Mucosa of descending colon (tissue), 3 donors: ENCODE measurements around the gene MAP7. TPM values are rescaled to one million over a fixed set of nuclear protein-coding genes. Genes with fewer than 3 reads are reported as not detected.

ENCODE experiments used
- ATAC-seq: fragments of 200-7000 bp; cut with Tn5 transposase; one replicate; pipeline ENCODE4 v1.9.1; 2020; ENCODE audit warnings: mild to moderate bottlenecking, moderate library complexity
- DNase-seq, 3 donors: peaks; one replicate each; pipeline ENCODE4 v3.0.0-alpha.2; 2020
- H3K36me3 ChIP-seq: fragments of 200-600 bp; one replicate; pipeline ENCODE4 v1.8.0; 2021; ENCODE audit warnings: low read depth, mild to moderate bottlenecking
- H3K4me1 ChIP-seq: fragments of 200-600 bp; one replicate; pipeline ENCODE4 v1.8.0; 2021; ENCODE audit warnings: low read depth, mild to moderate bottlenecking
- H3K4me3 ChIP-seq: fragments of 200-600 bp; one replicate; pipeline ENCODE4 v1.8.0; 2021; ENCODE audit warnings: mild to moderate bottlenecking
- H3K9me3 ChIP-seq: fragments of 200-600 bp; one replicate; pipeline ENCODE4 v1.8.0; 2021; ENCODE audit warnings: mild to moderate bottlenecking
- intact Hi-C, 2 donors: fragments of 100-400 bp; cut with DNase I in 1 of 2; cut with micrococcal nuclease in 1 of 2; formaldehyde crosslinking; loops; one replicate each; pipeline versions ENCODE4 v1.11.0 to v1.11.1; 2022; cut with DNase I, micrococcal nuclease
- total RNA-seq, 3 donors: library from RNA; stranded (reverse); fragmentation: NEBNext Ultra II Directional in 2 of 3; extraction: Animal tissue kit (Norgen Biotek cat#: 25700) in 2 of 3; gene quantifications; one replicate each; pipeline versions ENCODE4 v1.2.1 to v1.2.4, GENCODE V29; 2021 to 2023
- TF ChIP-seq, protein P1 (sequence below): fragments of 200-600 bp; IDR thresholded peaks from one replicate; pipeline ENCODE4 v1.8.0; 2022; ENCODE audit warnings: antibody characterized with exemption, mild to moderate bottlenecking
- donor health status: DM: no; HTN: no; CAD: no; lungs with moderate emphysema.
- donor health status: DM: no; HTN: no; CAD: no.
- donor health status: DM: no; HTN: yes; CAD: no.

MAP7 gene
- total RNA-seq, 3 donors from 2014 or later = 28.4 to 80.5 (median 68.6) TPM

DNA sequence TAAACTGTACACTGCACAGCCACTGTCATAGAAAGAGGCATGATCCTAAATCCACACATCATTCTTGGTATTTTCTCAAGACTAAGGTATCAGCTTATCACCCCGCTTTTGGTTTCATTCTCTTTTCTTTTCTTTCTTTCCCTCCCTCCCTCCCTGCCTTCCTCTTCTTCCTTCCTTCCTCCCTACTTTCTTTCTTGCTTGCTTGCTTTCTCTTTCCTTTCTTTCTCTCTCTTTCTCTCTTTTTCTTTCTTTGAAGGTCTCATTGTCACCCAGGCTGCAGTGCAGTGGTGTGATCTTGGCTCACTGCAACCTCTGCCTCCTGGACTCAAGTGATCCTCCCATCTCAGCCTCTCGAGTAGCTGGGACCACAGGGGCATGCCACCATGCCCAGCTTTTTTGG is 81.1 kb downstream of the MAP7 start:
- Histone ChIP-seq H3K4me1 (peaks cover 18% of the 10 kb centered on the region), H3K4me3 (no peak overlapping the region), H3K36me3 (no peaks in the 10 kb centered on the region), H3K9me3 (no peaks in the 10 kb centered on the region)
- ATAC-seq (no peak), DNase-seq (no peak)
- intact Hi-C loops = no loop called here
- TF ChIP-seq, protein P1, sequence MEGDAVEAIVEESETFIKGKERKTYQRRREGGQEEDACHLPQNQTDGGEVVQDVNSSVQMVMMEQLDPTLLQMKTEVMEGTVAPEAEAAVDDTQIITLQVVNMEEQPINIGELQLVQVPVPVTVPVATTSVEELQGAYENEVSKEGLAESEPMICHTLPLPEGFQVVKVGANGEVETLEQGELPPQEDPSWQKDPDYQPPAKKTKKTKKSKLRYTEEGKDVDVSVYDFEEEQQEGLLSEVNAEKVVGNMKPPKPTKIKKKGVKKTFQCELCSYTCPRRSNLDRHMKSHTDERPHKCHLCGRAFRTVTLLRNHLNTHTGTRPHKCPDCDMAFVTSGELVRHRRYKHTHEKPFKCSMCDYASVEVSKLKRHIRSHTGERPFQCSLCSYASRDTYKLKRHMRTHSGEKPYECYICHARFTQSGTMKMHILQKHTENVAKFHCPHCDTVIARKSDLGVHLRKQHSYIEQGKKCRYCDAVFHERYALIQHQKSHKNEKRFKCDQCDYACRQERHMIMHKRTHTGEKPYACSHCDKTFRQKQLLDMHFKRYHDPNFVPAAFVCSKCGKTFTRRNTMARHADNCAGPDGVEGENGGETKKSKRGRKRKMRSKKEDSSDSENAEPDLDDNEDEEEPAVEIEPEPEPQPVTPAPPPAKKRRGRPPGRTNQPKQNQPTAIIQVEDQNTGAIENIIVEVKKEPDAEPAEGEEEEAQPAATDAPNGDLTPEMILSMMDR = no peak

DNA sequence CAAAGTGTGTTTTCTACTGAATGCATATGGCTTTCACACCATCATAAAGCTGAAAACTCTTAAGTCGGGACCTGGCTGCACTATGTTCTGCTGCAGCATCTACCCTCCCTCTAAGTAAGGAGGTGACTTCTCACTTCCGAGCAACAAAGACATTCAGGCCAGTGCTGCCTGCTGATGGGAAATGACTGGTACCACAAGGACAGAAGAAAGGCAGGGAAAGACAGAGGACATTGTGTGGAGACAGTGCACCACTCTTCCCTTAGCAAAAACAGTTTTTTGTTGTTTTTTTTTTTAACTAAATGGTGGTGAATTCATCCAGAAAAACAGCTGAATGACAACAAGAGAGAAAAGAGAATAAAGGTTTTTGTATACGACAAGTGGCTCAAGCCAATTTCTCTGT is 81.5 kb downstream of the MAP7 start:
- intact Hi-C loops = no loop called here
- H3K4me3 ChIP-seq = no peak overlapping the region
- TF ChIP-seq, protein P1 = no peak
- ATAC-seq = no peak
- H3K36me3 ChIP-seq = no peaks in the 10 kb centered on the region
- H3K4me1 ChIP-seq = peaks cover 18% of the 10 kb centered on the region
- H3K9me3 ChIP-seq = no peaks in the 10 kb centered on the region
- no peak for DNase-seq

DNA sequence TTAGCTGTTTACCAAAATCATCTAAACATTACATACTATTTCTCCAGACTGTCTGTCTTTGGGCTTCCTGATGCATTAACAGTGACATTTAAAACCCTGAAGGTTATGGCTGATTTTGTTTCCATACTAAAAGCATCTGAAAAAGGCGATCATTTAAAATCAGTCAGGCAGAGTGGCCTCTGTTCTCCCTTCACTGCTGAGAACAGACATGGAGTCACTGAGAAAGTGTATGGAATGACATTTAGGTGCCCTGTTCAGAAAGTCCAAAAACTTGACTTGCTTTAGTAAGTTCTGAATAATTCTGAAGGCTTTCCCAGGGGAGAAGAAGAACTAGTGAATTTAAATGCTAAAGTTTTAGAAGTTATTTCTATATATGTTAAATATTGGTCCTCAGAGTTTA is 83.0 kb downstream of the MAP7 start:
- ATAC-seq (no peak), DNase-seq (no peak)
- intact Hi-C loops = no loop called here
- no peaks in the 10 kb centered on the region for H3K9me3 ChIP-seq
- TF ChIP-seq, protein P1 = no peak
- peaks cover 13% of the 10 kb centered on the region for H3K4me1 ChIP-seq
- no peak overlapping the region for H3K4me3 ChIP-seq
- H3K36me3 ChIP-seq = no peaks in the 10 kb centered on the region

DNA sequence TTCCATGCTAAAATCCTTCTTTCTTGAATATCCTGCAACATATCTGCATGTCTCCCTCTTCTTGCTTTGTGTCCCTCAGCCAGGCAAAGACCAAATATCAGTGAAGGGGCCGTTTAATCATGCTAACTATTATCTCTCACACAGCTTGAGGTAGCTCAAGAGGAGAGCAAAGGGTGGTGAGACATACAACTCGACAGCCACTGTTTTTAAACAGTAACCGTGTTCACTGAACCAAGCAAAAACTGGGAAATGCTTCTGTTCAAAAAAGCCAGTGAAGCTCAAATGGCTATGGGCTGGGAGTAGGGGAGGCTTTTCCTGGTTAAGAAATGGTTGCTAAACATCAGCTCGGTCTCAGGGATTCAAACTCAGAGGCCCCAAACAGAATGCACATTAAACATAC is 83.4 kb downstream of the MAP7 start:
- Histone ChIP-seq H3K4me3 (no peak overlapping the region), H3K9me3 (no peaks in the 10 kb centered on the region), H3K36me3 (no peaks in the 10 kb centered on the region), H3K4me1 (peaks cover 11% of the 10 kb centered on the region)
- intact Hi-C loops = no loop called here
- DNase-seq (no peak), ATAC-seq (no peak)
- TF ChIP-seq, protein P1 = no peak

DNA sequence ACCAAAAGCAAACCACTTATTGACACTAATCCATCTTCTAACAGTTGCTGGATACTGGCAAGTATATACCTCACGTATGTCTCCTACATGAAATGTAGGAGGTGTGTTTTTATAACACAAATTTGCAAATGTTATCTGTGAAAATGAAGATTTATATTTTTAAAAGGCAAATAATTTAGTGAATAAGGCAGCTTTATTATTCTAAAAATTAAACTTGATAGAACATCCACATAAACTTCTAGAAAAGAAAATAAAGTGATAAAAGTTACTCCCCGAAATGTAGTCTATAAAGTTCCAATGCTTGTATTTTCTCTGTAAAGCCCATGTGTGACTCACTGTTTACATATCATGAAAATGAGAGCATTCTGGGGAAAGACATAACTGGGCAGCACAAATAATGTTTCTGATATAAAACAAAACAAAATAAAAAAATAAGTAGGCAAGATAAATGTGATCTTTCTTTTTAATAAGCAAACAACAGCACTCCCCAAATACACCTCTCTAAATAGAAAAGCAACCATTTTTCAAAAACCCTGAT is 84.4 kb downstream of the MAP7 start:
- ATAC-seq (no peak), DNase-seq (no peak)
- Histone ChIP-seq H3K4me3 (no peak overlapping the region), H3K36me3 (no peaks in the 10 kb centered on the region), H3K9me3 (no peaks in the 10 kb centered on the region), H3K4me1 (peaks cover 1% of the 10 kb centered on the region)
- TF ChIP-seq, protein P1 = no peak
- intact Hi-C loops = no loop called here

DNA sequence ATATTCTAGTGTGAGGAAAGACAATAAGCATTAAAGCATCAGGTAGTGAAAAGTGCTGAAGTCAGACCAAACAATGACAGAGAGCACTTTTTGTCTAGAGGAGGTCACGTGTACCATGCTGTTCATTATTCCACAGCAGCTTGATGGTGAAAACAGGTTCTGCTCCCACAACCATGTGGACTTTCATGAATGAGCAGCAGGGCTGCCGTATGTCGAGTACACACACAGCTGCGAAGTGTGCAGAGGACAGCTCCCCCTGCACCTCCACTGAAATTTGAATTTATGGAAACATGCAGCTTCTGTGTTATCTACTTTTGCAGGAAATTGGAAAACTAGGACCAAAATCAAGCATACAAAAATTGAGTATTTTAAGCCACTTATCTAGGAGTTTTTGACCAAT is 85.3 kb downstream of the MAP7 start:
- no peaks in the 10 kb centered on the region for H3K36me3 ChIP-seq
- TF ChIP-seq, protein P1 = no peak
- ATAC-seq (no peak), DNase-seq (no peak)
- intact Hi-C loops = no loop called here
- H3K4me3 ChIP-seq = no peak overlapping the region
- H3K9me3 ChIP-seq = no peaks in the 10 kb centered on the region
- no peaks in the 10 kb centered on the region for H3K4me1 ChIP-seq
